Thyroid gland (tissue), 4 donors: ENCODE measurements around the gene ATF7.

Experiments used
- POLR2A ChIP-seq, 2 donors: fragments of 450-650 bp; IDR thresholded peaks; one replicate each; pipeline ENCODE4 v1.6.1; 2017; ENCODE audit warnings: antibody characterized with exemption in 2 of 2, mild to moderate bottlenecking in 2 of 2, moderate library complexity in 1 of 2
- TF ChIP-seq, protein P1 (sequence below), 6 experiments: fragments of 200-600 bp in 3 of 6; fragments of 450-650 bp in 3 of 6; sonication (generic) in 3 of 6; IDR thresholded peaks; one replicate each; pipeline ENCODE4 v1.5.1; 2016 to 2019; ENCODE audit warnings: antibody characterized with exemption in 6 of 6, mild to moderate bottlenecking in 2 of 6, inconsistent platforms in 1 of 6, moderate library complexity in 1 of 6

DNA sequence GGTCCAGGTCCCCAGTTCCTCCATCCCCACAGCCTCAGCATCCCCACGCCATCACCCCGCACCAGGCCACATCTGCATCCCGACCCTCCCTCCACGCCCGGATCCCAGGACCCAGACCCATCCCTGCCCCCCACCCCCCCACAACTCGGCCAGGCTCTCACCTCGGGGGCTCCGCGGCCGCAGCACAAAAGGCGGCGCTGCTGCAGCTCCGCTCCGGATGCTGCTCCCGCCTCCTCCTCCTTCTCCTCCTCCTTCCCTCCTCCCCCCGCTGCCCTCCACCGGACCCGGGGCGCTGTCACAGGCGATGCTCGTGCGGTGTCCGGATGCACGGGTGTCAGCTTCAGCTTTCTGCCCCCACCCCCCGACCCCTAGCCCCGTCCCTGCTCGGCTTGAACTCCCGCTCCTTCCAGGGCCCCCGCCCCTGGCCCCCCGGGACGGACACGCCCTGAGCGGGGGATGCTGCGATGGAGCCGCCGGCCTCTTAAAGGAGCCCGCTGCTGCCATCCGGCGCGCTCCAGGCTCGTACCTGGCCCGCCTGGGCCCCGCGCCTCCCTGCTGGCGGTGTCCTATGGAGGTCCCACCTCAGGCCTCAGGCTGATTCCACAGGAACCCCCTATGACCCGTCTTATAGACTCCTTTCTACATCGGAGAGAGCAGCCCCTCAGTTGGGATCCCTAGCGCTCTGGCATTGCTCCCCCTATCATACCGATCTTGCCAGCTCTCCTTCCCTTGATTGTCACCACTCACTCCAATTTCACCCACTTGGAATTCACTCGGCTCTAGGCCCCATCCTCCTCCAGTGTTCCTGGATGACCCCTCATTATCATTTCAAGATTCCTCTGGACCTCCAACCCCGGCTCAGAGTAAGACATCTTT is 126.7 kb downstream of the ATF7 start, which contains the start of gene MAP3K12:
- TF ChIP-seq, protein P1, sequence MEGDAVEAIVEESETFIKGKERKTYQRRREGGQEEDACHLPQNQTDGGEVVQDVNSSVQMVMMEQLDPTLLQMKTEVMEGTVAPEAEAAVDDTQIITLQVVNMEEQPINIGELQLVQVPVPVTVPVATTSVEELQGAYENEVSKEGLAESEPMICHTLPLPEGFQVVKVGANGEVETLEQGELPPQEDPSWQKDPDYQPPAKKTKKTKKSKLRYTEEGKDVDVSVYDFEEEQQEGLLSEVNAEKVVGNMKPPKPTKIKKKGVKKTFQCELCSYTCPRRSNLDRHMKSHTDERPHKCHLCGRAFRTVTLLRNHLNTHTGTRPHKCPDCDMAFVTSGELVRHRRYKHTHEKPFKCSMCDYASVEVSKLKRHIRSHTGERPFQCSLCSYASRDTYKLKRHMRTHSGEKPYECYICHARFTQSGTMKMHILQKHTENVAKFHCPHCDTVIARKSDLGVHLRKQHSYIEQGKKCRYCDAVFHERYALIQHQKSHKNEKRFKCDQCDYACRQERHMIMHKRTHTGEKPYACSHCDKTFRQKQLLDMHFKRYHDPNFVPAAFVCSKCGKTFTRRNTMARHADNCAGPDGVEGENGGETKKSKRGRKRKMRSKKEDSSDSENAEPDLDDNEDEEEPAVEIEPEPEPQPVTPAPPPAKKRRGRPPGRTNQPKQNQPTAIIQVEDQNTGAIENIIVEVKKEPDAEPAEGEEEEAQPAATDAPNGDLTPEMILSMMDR (IDR thresholded peaks at IDR 0.05) = no peak
- no peak for TF ChIP-seq POLR2A (IDR thresholded peaks at IDR 0.05)
